Dorsolateral prefrontal cortex (tissue), 118 donors: ENCODE measurements around the gene BAZ1B. TPM values are rescaled to one million over a fixed set of nuclear protein-coding genes. Genes with fewer than 3 reads are reported as not detected.

Source experiments
- total RNA-seq, 120 experiments: library from RNA; stranded (reverse); gene quantifications; one replicate each; pipeline versions ENCODE4 v1.2.3 to v1.2.4, GENCODE V29; 2022

Gene BAZ1B
- total RNA-seq, 120 experiments from 2014 or later = 54.8 to 75.4 (median 63.6) TPM

Other genes starting within 250 kb of the BAZ1B start
- 10 to 100 TPM; 11.8 to 35.6 (median 20.7) TPM for gene NSUN5, start 213.5 kb downstream of the BAZ1B start, total RNA-seq
- gene TRIM50, start 194.2 kb downstream of the BAZ1B start, total RNA-seq = 1 to 10 TPM in 5 of 120 experiments, under 1 TPM in 5, not detected in 110; 0.30 to 2.4 (median 1.0) TPM
- gene FKBP6, start 194.1 kb downstream of the BAZ1B start, total RNA-seq = under 1 TPM in 6 of 120 experiments, not detected in 114; 0.25 to 0.66 (median 0.34) TPM
- 10 to 100 TPM in 2 of 120 experiments, 1 to 10 TPM in 118; 1.1 to 15.0 (median 3.9) TPM for gene FZD9, start 88.5 kb downstream of the BAZ1B start, total RNA-seq
- gene BCL7B, start 35.4 kb upstream of the BAZ1B start, total RNA-seq = 100 to 1,000 TPM in 1 of 120 experiments, 10 to 100 TPM in 119; 35.1 to 109 (median 64.1) TPM
- 10 to 100 TPM; 14.3 to 32.7 (median 22.3) TPM for gene TBL2, start 56.3 kb upstream of the BAZ1B start, total RNA-seq
- 10 to 100 TPM; 17.3 to 77.2 (median 37.6) TPM for gene MLXIPL, start 102.2 kb upstream of the BAZ1B start, total RNA-seq
- gene VPS37D, start 145.5 kb upstream of the BAZ1B start, total RNA-seq = 10 to 100 TPM in 58 of 120 experiments, 1 to 10 TPM in 62; 5.8 to 17.7 (median 9.9) TPM
- 10 to 100 TPM in 119 of 120 experiments, 1 to 10 TPM in 1; 9.5 to 21.4 (median 15.8) TPM for gene DNAJC30, start 161.2 kb upstream of the BAZ1B start, total RNA-seq
- gene BUD23, start 161.3 kb upstream of the BAZ1B start, total RNA-seq = 10 to 100 TPM; 32.0 to 61.9 (median 46.1) TPM
- gene STX1A, start 197.4 kb upstream of the BAZ1B start, total RNA-seq = 100 to 1,000 TPM in 114 of 120 experiments, 10 to 100 TPM in 6; 59.6 to 264 (median 153) TPM
- gene ABHD11, start 216.5 kb upstream of the BAZ1B start, total RNA-seq = 10 to 100 TPM in 119 of 120 experiments, 1 to 10 TPM in 1; 8.9 to 40.2 (median 19.5) TPM
- gene CLDN3, start 248.0 kb upstream of the BAZ1B start, total RNA-seq = 1 to 10 TPM in 2 of 120 experiments, under 1 TPM in 5, not detected in 113; 0.36 to 1.5 (median 0.50) TPM